ENCODE results near the gene FUT2.

Gene FUT2

DNA sequence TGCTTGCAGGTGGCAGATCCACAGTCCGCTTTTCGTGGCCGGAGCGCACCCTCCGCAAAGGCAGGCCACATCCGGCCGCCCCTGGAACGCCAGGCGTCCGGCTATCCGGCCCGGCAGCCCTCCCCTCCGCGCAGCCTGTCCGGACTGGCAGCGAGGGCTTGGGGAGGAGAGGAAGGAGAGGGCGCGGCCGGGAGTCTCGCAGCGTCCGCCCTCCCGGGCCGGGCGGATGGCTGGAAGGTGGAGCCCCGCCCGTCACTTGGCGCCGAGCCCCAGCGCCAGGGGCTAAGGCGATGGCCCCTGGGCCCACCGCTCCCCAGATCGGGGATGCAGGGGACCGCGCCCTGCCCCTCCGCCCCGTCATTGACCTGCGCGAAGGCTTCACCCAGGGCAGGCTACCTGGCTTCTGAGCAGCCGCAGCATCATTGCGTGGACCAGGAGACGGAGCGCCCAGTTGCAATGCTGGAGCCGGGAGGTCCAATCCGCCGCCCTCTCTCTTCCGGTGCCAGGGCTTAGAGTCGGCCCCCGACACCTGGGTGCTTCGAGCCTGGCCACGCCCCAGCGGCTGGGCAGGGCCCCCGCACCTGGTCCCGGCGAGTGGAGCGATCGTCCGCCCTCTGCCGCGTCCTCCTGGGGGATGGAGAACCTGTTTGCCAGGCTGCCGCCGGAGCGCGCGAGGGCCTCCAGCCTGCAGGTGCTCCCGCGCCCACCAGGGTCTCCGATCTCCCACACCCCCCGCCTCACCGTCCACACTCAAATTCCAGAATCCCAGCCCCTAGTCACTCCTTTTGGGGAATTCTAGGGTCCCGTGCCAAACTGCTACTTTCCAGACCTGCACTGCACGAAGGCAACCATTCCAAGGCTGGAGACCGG lies 57.0 kb downstream of the FUT2 start, which contains the start of gene FUT1:
Gene FUT1, minus strand, starts transcription at position 146 of the 870 bp plus-strand sequence. CDS start 1,360 bp downstream, outside the sequence.
- no peak for DNase-seq

- no peak for DNase-seq
Measured at GRCh38 chr19:48755084-48755641, 59.4 kb downstream of the FUT2 start, which contains the start of gene FGF21. Gene FGF21, plus strand, starts transcription at chr19:48755524. Its CDS starts 713 bp downstream, at chr19:48756237.

Data from activated CD4-positive, alpha-beta T cell treated with anti-CD3 and anti-CD28 coated beads, Interleukin-2, amount 50 U/mL, for 16 hours (primary cell).